Dermis microvascular lymphatic vessel endothelial cell (primary cell): ENCODE data around the gene PTPN2. TPM values are rescaled to one million over a fixed set of nuclear protein-coding genes. Genes with fewer than 3 reads are reported as not detected.

Experiments used
- DNase-seq, 2 donors: peaks; one replicate each; pipeline versions ENCODE4 v3.0.0 to v3.0.0-alpha.2; 2010; ENCODE audit warnings: low read depth in 2 of 2
- total RNA-seq: library from RNA; depleted of rRNA; stranded (reverse); fragments of >200 nt; gene quantifications from 2 replicates; pipeline ENCODE4 v1.2.1, GENCODE V29; 2014

PTPN2 gene
- total RNA-seq, 1 donor from 2014 or later, result 13.5 TPM

DNA sequence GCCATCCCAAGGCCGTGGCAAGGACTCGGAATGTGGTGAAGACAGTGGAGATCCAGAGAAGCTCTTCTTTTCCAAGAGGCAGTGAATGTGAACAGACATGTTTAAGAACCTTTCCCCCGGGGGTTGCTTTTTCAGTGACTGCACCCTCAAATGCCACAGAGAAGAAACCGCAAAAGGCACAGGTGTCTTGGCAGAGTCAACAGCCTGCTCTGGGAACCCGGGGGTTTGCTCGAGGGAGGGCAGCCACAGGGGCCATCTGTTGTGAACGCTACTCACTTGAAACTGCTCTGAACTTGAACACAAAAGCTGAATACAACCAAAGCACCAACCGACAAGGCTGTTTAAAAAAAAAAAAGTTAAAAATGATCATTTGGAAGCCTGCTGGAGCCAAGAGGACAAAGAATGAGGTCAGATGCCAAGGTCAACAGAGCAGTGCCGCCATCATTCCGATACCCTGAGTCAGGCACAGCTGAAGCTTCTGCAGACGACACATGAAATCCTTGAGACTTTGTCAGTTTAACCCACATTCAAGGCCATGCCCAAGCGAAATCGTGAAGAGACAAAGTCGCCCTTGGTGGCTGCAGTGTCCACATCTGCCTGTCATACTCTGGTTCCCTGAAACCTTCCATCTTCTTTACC is 133.8 kb downstream of the PTPN2 start:
- no peak for DNase-seq

DNA sequence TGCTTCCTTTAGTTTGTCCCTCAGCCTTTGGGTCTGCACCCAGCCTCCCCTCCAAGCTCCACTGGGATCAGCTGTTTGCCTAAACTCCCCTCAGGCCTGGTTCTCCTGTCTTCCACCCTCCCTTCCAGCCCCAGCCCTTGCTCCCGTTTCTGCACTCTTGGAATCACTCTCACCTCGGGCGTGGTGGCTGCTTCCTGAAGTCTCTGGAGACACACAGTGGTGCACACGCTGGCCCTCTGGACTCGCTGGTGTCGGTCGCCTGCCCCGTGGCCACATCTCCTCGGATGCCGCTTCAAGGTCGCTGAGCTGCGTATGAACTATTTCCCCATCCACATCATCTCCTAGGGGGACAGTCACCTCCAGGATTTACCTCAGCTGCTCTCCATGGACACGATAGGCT is 134.9 kb downstream of the PTPN2 start:
- no peak for DNase-seq

DNA sequence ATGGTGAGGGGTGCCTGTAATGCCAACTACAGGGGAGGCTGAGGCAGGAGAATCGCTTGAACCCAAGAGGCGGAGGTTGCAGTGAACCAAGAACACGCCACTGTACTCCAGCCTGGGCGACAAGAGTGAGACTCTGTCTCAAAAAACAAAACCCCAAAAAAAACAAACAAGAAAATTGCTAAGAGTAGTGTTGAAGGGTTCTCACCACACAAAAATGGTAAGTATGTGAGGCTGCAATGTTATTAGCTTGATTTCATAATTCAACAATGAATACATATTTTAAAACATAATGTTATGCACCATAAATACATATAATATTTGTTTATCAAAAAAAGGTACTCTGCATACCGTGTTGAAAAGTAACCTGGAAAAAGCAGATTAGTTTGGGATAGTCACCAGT is 135.4 kb downstream of the PTPN2 start:
- no peak for DNase-seq

DNA sequence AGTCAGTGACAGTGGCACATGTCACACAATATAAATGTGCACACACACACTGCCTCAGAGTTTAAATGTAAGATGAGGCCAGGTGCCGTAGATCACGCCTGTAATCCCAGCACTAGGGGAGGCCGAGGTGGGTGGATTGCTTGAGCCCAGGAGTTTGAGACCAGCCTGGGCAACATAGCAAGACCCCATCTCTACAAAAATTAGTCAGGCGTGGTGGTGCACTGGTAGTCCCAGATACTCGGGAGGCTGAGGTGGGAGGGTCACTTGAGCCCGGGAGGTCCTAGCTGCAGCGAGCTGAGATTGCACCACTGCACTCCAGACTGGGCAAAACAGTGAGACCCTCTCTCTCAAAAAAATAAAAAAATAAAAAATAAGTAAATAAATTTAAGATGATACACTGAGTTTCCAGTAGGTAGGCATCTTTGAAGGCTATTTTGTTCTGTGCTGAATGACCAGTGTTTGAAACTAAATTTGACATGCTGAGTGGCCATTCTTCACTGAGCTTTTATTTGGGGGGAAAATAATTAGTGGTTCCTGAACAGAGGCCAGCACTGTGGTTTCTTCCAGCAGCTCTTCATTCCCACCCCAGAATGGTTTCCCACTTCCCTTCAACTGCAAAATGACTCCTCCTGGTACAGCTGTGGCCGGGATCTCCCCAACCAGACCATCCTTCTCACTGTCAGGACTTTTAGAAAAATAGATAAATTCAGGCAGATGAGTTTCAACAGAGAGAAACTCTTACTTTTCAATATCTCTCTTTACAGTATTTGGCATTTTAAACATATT is 136.3 kb downstream of the PTPN2 start:
- DNase-seq, result no peak

DNA sequence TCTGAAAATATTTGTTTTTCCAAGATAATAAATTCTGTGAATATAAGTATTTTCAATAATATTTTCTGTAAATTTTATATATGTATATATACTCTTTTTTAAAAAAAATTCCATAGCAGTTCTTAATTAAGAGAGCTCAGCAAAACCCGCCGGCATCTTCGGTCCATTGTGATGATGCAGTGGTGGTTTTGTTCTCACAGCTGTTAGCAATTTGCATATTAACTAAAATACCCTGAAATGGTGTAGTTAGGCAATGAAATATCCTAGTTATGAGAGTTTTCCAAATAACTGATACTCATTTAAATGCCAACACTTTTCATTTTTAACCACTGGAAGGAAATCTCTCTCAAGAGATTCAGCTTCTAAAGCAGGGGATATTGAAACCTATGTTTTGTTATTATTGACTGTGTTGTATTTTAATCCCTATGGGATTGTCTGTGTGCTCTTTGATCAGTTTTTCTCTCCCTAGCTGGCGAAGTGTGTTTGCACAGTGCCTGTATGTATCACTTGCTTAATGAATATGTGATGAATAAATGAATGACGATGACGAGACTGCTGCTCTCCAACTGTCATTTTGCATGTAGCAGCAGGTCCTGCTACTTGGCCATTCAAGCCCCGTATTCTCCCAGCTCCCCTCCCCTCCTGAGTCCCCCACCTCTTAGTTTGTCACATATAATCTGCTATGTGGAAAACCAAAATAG is 138.8 kb downstream of the PTPN2 start:
- no peak for DNase-seq

DNA sequence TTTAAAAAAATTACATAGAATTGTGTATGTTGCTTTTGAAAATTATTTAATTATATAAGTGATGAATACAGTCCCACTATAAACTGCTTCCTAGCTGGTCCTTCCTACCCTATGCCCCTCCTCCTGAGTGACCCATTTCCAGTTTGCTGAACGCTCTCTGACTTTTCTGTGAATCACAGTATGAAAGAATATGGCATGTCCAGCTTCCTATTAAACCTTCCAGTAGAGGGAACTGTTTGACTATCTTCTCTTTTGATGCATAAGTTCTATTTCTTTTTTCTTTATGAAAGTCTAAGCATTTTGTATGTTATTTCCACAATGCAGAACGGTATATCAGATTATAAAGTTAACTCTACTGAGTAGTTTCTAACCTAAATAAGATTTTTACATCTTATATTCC is 139.9 kb downstream of the PTPN2 start:
- peak; percentile 76 to 77 for DNase-seq

DNA sequence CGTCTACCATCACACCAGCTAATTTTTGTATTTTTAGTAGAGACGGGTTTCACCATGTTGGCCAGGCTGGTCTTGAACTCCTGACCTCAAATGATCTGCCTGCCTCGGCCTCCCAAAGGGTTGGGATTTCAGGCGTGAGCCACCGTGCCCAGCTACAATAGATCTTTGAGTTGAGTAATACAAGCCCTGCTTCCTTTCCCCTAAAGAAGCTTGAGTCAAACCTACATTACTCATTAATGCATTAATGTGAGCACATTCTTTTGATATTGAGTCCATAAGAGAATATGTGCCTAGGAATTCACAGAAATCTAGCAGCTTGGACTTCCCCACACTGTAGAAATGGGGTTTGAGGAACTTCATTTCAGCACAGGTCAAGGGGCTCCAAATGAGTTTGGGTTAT is 141.6 kb downstream of the PTPN2 start:
- no peak for DNase-seq

Other genes with a start within 250 kb of the PTPN2 start
- 15.7 and 16.6 TPM in 2 replicates for gene SPIRE1, start 226.1 kb downstream of the PTPN2 start, total RNA-seq
- 13.4 and 14.6 TPM in 2 replicates for gene CEP76, start 181.5 kb downstream of the PTPN2 start, total RNA-seq
- 66.0 and 76.9 TPM in 2 replicates for gene PSMG2, start 181.2 kb downstream of the PTPN2 start, total RNA-seq
- gene SEH1L, start 63.8 kb upstream of the PTPN2 start, total RNA-seq, result 44.5 and 50.7 TPM in 2 replicates
- gene CEP192, start 107.1 kb upstream of the PTPN2 start, total RNA-seq, result 20.2 and 21.1 TPM in 2 replicates